ENCODE measurements around the gene TRAF3IP3.

DNA sequence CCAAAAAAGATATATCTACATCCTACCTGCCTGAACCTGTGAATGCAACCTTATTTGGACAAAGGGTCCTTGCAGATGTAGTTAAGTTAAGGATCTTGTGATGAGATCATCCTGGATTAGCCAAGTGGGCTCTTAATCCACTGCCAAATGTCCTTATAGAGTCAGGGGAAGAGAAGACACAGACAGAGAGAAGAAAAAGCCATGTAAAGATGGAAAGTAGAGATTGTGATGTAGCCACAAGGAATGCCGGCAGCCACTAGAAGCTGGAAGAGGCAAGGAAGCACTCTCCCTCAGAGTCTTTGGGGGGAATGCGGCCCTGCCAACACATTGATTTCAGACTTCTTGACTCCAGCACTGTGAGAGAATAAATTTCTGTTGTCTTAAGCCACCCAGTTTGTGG lies 35.0 kb upstream of the TRAF3IP3 start:
- TF ChIP-seq, protein P1, sequence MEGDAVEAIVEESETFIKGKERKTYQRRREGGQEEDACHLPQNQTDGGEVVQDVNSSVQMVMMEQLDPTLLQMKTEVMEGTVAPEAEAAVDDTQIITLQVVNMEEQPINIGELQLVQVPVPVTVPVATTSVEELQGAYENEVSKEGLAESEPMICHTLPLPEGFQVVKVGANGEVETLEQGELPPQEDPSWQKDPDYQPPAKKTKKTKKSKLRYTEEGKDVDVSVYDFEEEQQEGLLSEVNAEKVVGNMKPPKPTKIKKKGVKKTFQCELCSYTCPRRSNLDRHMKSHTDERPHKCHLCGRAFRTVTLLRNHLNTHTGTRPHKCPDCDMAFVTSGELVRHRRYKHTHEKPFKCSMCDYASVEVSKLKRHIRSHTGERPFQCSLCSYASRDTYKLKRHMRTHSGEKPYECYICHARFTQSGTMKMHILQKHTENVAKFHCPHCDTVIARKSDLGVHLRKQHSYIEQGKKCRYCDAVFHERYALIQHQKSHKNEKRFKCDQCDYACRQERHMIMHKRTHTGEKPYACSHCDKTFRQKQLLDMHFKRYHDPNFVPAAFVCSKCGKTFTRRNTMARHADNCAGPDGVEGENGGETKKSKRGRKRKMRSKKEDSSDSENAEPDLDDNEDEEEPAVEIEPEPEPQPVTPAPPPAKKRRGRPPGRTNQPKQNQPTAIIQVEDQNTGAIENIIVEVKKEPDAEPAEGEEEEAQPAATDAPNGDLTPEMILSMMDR (conservative IDR thresholded peaks at IDR 0.05 in 1 of 2, IDR thresholded peaks at IDR 0.05 in 1 of 2; ENCODE audit: low read depth in 1 of 2, low read length in 2 of 2), result no peak
- no peak for TF ChIP-seq EZH2 (IDR thresholded peaks at IDR 0.05; ENCODE audit: low read length, missing control alignments)

Measured in fibroblast of lung (primary cell).